ENCODE measurements around the gene TTYH1. TPM values are rescaled to one million over a fixed set of nuclear protein-coding genes. Genes with fewer than 3 reads are reported as not detected.

Gene TTYH1
- total and polyA plus RNA-seq, 9 of the 15 experiments (the other 6 are each of a cell fraction or from before 2014, with no cell fraction given): 0.08 TPM; not detected in 8

- TF ChIP-seq ZNF740 (CRISPR knock-in tag; IDR thresholded peaks at IDR 0.05) (no peak), ZNF740 (tag; IDR thresholded peaks at IDR 0.05) (no peak), HOMEZ (CRISPR knock-in tag; IDR thresholded peaks at IDR 0.05) (no peak), NCOA6 (IDR thresholded peaks at IDR 0.05) (no peak), HMGN3 (IDR thresholded peaks at IDR 0.05; ENCODE audit: borderline replicate concordance, extremely low read depth, insufficient read length, low read depth, low read length) (peak; percentile 21), RAD21 (CRISPR knock-in tag; conservative IDR thresholded peaks at IDR 0.05 in 1 of 2, IDR thresholded peaks at IDR 0.05 in 1 of 2) (no peak), ZNF583 (CRISPR knock-in tag; IDR thresholded peaks at IDR 0.05) (no peak), CCNT2 (IDR thresholded peaks at IDR 0.05; ENCODE audit: borderline replicate concordance, extremely low read depth, insufficient read length, low read depth, low read length) (no peak), GTF3C2 (IDR thresholded peaks at IDR 0.05; ENCODE audit: borderline replicate concordance, extremely low read depth, insufficient read length) (no peak), HIVEP1 (CRISPR knock-in tag; IDR thresholded peaks at IDR 0.05) (no peak), KLF6 (CRISPR knock-in tag; IDR thresholded peaks at IDR 0.05; ENCODE audit: borderline replicate concordance) (no peak), ZNF239 (CRISPR knock-in tag; IDR thresholded peaks at IDR 0.05) (no peak), BCL6 (CRISPR knock-in tag; IDR thresholded peaks at IDR 0.05) (no peak), ZNF184 (CRISPR knock-in tag; IDR thresholded peaks at IDR 0.05) (no peak), MCM2 (IDR thresholded peaks at IDR 0.05; ENCODE audit: low read depth) (no peak)
Observed at GRCh38 chr19:54435551-54436016, 20.3 kb downstream of the TTYH1 start (continued).

All from K562 (cell line).